GM12875 (cell line): Measurements from ENCODE around the gene SSBP2.

Source experiments
- H3K4me3 ChIP-seq: one replicate; pipeline ENCODE4 v1.5.1; 2011; ENCODE audit warnings: low read depth, low read length, control low read depth
- TF ChIP-seq, protein P1 (sequence below): IDR thresholded peaks from 2 replicates; pipeline ENCODE4 v1.5.1; 2011; ENCODE audit warnings: low read depth, mild to moderate bottlenecking, control low read depth, inconsistent platforms, low read length, moderate library complexity, borderline replicate concordance; ENCODE audit not compliant: insufficient read depth

The SSBP2 gene

DNA sequence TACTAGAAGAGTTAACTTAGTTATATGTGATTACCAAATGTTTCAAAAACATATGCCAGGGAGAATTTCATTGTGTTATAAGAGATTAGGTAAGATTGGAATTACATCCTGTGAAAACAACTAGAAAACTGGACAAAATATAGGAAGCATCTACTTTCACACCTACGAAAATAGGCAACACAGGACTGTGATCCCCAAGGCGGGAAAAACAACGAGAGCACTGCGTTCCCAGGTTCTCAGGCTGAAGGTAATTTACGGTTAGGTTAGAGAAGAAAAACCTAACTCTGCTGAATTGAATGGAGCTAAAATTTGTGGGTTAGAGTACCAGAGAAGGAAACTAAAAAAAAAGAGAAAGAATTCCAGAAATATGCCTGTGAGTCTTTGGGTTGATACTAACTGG lies 385.4 kb downstream of the SSBP2 start:
- no peak overlapping the region for H3K4me3 ChIP-seq
- TF ChIP-seq, protein P1, sequence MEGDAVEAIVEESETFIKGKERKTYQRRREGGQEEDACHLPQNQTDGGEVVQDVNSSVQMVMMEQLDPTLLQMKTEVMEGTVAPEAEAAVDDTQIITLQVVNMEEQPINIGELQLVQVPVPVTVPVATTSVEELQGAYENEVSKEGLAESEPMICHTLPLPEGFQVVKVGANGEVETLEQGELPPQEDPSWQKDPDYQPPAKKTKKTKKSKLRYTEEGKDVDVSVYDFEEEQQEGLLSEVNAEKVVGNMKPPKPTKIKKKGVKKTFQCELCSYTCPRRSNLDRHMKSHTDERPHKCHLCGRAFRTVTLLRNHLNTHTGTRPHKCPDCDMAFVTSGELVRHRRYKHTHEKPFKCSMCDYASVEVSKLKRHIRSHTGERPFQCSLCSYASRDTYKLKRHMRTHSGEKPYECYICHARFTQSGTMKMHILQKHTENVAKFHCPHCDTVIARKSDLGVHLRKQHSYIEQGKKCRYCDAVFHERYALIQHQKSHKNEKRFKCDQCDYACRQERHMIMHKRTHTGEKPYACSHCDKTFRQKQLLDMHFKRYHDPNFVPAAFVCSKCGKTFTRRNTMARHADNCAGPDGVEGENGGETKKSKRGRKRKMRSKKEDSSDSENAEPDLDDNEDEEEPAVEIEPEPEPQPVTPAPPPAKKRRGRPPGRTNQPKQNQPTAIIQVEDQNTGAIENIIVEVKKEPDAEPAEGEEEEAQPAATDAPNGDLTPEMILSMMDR: no peak

DNA sequence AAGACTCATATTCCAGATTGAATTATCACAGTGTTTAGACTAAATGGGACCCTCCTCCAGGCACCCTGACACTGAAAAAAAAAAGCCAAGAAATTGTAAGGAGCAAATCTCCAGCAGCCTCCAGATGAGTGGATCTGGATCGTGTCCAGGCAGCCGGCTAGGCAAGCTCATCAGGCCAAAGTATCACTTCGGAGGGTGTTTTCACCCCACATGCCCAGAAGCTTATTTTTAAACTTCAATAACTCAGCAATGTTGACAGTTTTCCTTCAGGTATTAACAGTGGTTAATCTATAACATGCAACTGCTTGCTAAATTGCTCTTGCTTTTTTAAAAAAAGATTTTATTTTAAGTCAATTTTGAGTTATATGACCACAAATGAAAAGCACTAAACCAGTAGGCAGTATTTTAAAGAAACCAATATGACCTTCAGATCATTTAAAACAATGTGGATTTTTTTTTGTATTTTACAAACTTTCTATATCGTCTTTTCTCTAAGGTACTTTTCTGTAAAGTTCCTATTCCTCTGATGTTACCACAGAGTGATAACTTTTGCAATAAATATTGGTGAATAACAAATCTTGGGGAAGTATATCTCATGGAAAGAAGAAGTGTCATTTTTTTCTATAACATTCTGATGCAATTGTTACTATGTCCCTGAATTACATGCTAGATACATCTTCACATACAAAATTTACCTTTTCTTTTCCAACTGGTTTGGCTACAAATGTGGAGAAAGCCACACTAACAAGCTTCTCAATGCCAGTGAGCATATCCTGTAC lies 387.6 kb downstream of the SSBP2 start:
- no peak overlapping the region for H3K4me3 ChIP-seq
- TF ChIP-seq, protein P1: no peak
